Measurements from ENCODE around the gene TMPO.
"Not testable (repeated sequence)": the region's sequence is repeated elsewhere in the genome, so short reads cannot be mapped to it uniquely, and the experiment has no call there.

Gene TMPO

DNA sequence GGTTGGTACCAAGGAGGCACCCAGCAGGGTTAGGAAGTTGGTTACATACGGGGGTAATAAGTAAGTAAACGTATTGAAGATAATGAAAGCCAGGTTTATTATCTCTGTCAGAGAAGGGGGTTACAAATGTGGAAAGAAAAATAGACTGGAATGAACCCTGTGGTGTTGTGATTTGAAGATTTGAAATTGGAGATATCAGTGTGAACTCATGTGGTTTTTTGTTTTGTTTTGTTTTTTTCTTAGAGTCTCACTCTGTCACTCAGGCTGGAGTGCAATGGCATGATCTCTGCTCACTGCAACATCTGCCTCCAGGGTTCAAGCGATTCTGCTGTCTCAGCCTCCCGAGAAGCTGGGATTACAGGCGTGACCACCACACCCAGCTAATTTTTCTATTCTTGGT lies 64.0 kb downstream of the TMPO start:
- no peak for DNase-seq

DNA sequence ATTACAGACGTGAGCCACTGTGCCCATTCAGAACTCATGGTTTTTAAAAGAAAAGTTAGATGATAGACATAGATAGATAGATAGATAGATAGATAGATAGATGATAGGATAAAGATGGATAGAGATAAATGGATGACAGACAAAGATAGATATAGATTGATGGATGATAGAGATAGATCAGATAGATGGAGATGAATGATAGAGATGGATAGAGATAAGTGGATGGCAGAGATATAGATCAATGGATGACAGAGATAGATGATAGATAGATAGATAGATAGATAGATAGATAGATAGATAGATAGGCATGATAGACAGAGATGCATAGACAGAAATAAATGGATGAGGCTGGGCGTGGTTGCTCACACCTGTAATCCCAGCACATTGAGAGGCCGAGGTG lies 64.4 kb downstream of the TMPO start:
- DNase-seq, result no peak

DNA sequence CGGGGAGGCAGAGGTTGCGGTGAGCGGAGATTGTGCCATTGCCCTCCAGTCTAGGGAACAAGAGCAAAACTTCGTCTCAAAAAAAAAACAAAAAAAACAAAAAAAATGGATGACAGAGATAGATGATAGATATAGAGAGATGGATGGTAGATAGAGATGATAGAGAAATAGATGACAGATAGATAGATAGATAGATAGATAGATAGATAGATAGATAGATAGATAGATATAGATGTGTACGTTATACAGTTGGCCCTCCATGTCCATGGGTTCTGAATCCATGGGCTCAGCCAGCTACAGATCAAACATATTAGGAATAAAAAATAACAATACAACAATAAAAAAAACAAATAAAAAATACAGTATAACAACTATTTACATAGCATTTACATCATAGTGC lies 65.3 kb downstream of the TMPO start:
- no peak for DNase-seq

DNA sequence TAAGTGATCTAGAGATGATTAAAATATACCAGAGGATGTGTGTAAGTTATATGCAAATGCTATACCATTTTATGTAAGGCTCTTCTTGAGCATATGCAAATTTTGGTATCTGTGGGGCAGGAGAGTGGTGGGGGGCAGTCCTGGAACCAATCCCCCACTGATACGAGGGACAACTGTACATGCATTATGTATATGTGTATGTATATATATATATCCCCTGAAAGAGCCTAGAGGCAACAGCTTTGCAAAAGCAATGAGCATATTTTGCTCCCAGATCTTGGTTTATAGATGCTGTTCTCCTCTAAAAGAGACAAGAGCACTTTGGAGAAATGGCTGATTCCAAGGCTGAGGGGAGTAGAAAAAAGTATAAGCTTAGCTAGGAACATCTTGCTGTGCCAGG lies 65.7 kb downstream of the TMPO start:
- no peak for DNase-seq

GRCh38 chr12:98582093-98582492 lies 66.7 kb downstream of the TMPO start:
- no peak for DNase-seq

DNA sequence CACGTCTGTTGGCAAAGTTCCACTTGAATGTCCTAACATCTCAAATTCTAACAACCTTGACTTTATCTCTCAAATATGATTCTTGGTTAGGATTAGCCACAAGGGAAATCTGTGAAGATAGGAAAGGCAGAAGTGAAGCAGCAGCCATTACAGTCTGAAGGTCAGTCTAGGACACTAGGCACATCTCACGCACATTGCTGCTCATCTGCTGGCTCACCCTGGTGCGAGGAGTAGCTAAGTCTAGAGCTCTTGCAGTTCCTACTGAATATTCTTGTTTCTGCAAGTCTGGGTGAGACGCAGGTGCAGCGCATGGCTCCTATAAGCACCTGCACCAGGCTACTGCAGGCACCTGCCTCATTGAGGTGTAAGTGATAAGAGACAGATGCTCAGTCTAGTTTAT lies 71.7 kb downstream of the TMPO start:
- DNase-seq, result no peak

GRCh38 chr12:98591209-98591608 lies 75.8 kb downstream of the TMPO start:
- no peak for DNase-seq

- no peak for DNase-seq
These were observed 77.5 kb downstream of the TMPO start for GRCh38 chr12:98592825-98593322.

DNA sequence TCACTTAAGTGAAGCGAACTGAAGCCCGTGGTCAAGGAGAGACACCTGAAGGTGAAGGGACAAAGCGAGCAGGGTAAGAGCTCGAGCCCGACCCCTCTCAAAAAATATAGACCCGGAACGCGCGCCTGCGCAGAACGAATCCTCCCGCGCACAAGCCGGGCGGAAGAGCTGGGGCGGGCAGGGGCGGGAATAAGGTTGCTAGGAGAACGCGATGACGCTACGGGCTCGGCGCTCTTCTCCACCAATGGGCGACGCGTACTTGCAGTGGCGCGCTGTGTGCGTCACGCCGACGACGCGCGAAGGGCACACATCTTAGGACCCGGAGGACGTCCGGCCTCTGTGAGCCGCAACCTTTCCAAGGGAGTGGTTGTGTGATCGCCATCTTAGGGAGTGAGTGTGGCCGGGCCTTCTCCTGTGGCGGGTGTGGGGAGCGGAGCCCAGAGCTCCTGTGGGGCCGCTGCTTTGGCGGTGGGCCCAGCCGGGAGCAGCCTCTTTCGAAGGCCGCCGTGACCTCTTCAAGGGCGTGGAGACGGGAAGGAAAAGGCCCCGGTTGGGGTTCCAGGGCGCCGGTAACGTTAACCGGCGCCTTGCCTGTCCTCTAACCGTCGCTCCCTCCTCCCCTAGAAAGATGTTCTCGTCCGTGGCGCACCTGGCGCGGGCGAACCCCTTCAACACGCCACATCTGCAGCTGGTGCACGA lies 78.1 kb downstream of the TMPO start, which contains the start of gene SLC25A3:
Gene SLC25A3 (plus strand): TSS at position 336 of the 699 bp plus-strand sequence. CDS start 293 bp downstream, at position 629.
- peak; percentile 92 for DNase-seq

GRCh38 chr12:98594050-98594835 lies 78.9 kb downstream of the TMPO start:
- no peak for DNase-seq

- no peak for DNase-seq
These were observed 80.0 kb downstream of the TMPO start for GRCh38 chr12:98595243-98595988.

- not testable (repeated sequence) for DNase-seq
These were observed 81.9 kb downstream of the TMPO start for GRCh38 chr12:98597313-98597712.

Measured in effector CD4-positive, alpha-beta T cell (primary cell).